ENCODE results near the gene STAM2.

DNA sequence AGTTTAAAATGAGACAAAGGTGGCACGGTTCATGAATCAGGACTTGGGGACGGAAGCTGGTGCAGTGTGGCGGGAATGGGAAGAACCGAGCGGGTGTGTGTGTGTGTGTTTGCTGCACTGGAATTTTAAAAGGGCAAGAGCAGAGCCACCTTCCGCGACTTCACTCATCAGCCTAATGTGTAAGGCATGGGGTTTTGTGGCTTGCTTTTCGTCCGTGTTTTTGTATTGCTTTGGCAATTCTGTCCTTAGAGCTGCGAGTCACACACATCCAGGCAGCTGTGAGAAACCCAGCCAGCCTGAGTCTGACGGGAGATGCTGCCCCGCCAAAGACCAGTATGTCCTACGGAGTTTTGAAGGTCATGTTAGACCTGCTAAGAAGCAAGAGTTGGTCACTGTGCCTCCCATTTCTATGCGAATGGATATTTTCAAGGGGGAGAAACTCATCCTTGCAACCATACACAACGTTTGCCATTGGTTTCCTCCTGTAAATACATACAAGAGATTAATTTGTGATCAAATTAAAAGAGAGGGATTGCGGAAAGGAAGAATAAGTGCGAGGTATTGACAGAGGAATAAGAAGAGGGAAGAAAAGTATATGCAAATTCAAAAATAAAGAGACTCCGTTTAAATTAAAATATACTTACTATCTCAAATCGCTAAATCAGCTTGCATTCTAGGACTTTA, 76.1 kb downstream of the STAM2 start:
- TF ChIP-seq, protein P1, sequence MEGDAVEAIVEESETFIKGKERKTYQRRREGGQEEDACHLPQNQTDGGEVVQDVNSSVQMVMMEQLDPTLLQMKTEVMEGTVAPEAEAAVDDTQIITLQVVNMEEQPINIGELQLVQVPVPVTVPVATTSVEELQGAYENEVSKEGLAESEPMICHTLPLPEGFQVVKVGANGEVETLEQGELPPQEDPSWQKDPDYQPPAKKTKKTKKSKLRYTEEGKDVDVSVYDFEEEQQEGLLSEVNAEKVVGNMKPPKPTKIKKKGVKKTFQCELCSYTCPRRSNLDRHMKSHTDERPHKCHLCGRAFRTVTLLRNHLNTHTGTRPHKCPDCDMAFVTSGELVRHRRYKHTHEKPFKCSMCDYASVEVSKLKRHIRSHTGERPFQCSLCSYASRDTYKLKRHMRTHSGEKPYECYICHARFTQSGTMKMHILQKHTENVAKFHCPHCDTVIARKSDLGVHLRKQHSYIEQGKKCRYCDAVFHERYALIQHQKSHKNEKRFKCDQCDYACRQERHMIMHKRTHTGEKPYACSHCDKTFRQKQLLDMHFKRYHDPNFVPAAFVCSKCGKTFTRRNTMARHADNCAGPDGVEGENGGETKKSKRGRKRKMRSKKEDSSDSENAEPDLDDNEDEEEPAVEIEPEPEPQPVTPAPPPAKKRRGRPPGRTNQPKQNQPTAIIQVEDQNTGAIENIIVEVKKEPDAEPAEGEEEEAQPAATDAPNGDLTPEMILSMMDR (IDR thresholded peaks at IDR 0.05) = no peak
- TF ChIP-seq POLR2A (IDR thresholded peaks at IDR 0.05) = no peak

All from body of pancreas (tissue), 4 donors.